Motor neuron (in vitro differentiated cells): ENCODE data around the gene ASB17. TPM values are rescaled to one million over a fixed set of nuclear protein-coding genes. Genes with fewer than 3 reads are reported as not detected.
"Not testable (repeated sequence)": the region's sequence is repeated elsewhere in the genome, so short reads cannot be mapped to it uniquely, and the experiment has no call there.

Experiments
- ATAC-seq, 8 experiments: fragments of 200-7000 bp; cut with Tn5 transposase; replicated peaks in 6 of 8; 2 replicates each; pipeline ENCODE4 v1.8.0; 2021; ENCODE audit warnings: mild to moderate bottlenecking in 8 of 8, moderate library complexity in 8 of 8
- H3K27ac ChIP-seq, 2 donors: fragments of 250-450 bp; sonication (Bioruptor Pico); 2 replicates each; pipeline ENCODE4 v1.9.0; 2021; ENCODE audit warnings: antibody characterized with exemption in 2 of 2, mild to moderate bottlenecking in 2 of 2, moderate library complexity in 1 of 2
- H3K4me1 ChIP-seq, 2 donors: fragments of 250-450 bp; sonication (Bioruptor Pico); replicated peaks in 1 of 2; 2 replicates each; pipeline ENCODE4 v1.6.1; 2021; ENCODE audit warnings: antibody characterized with exemption in 2 of 2, mild to moderate bottlenecking in 2 of 2, moderate library complexity in 1 of 2
- H3K4me3 ChIP-seq, 5 donors: fragments of 250-450 bp; sonication (Bioruptor Pico); 2 replicates each; pipeline ENCODE4 v1.9.0; 2021; ENCODE audit warnings: antibody characterized with exemption in 5 of 5, mild to moderate bottlenecking in 5 of 5, moderate library complexity in 4 of 5
- WGBS, 10 experiments: fragments of 450-650 bp; shearing (Covaris generic); methylation state at CpG; one replicate each; pipeline ENCODE4 v1.0.0; 2022; 5-methylcytosine and 5-hydroxymethylcytosine counted together
- in situ Hi-C, 9 experiments: fragments of 400-800 bp; cut with MboI; loops; one replicate each; pipeline ENCODE4 v1.15.0; 2021; ENCODE audit warnings: low sequenced_read_pairs in 9 of 9, low pct_unique_long_range_greater_than_20kb in 2 of 9; ENCODE audit not compliant: unreplicated experiment in 9 of 9
- total RNA-seq, 8 experiments: library from RNA; unstranded; fragments of 300-600 nt; gene quantifications; 2 replicates each; pipeline versions ENCODE4 v1.2.3 to v1.2.4, GENCODE V29; 2022

The ASB17 gene
- not detected for total RNA-seq

DNA sequence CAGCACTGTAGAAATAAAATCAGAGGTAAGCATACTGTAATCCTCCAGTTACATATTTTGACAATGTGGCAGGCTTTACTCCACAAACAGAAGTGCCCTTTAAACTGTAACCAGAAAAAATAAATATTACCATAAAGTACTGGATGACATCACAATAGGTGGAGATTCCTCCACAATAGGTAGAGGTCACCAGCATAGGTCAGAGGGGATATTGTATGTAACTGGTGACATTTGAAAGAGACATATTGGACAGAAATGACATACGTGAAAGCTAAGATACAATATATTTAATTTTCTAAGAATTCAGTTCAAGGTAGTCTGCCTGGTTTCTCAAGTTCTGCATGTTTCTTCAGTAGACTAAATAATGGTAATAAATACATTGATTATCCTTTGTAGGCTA is at the start of gene ASB17:
TSS of gene ASB17 (minus strand) at position 101 of the 400 bp plus-strand sequence. CDS start 113 bp downstream, outside the sequence.
- in situ Hi-C loops, result no loop called here
- Histone ChIP-seq H3K4me1 (no peaks in the 10 kb centered on the region), H3K27ac (no peak within 1 kb of the TSS), H3K4me3 (no peak within 1 kb of the TSS)
- WGBS, 10 experiments, result 17 to 100% (median 92%) methylated on average over 1 of the region's 1 CpG; no CpG with 5 or more reads in 3 of the 10 experiments
- no peak for ATAC-seq

- ATAC-seq, result peak in 2 of 8 experiments; percentile 64 to 80
- 0 to 92% (median 75%) methylated on average over 1 to 6 of the region's 6 CpGs for WGBS, 10 experiments
- Histone ChIP-seq H3K4me1 (no peaks in the 10 kb centered on the region), H3K4me3 (no peak overlapping the region), H3K27ac (no peak overlapping the region)
- in situ Hi-C loops, result loop anchor here in 1 of 9 experiments (25.0 kb wide), 1 partner anchor 1156 kb away; no protein-coding TSS in a partner anchor
Measured at GRCh38 chr1:75980972-75981897, 49.0 kb upstream of the ASB17 start.

DNA sequence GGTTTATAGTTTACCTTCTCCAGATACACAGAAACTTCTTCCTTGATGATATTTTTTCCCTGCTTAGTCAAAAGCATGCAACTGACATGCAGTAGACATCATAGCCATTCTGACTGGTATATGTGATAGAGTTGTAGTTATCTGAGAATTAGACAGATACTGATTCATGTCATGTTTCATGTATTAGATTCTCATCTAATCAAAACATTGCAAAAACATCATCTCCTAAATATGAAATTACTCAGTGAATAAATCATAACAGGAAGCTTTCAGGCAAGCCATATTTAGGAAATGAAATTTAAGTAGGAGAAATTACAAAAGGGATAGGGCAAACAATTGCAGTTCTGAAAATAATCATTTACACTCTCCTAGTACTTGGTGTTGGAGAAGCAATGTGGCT is 38.4 kb upstream of the ASB17 start:
- Histone ChIP-seq H3K27ac (no peak overlapping the region), H3K4me1 (no peaks in the 10 kb centered on the region), H3K4me3 (no peak overlapping the region)
- in situ Hi-C loops, result no loop called here
- ATAC-seq, result no peak

DNA sequence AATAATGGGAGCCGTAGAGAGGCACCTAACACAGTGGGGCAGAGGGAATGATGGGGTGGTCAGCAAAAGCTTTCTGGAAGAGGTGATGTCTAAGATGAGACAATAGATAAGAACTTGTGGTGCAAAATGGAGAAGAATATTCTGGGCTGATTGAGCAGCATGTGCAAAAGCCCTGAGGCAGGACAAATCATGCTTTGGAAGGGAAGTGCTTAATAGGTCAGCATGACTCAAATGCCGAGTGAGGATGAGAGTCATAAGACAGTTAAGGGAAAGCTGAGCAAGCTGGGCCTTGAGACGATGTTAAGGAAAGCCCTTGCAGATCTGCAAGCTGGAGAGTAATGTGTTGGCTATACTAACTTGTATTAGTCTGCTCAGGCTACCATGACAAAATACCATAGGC is 37.3 kb upstream of the ASB17 start:
- Histone ChIP-seq H3K27ac (no peak overlapping the region), H3K4me3 (no peak overlapping the region), H3K4me1 (no peaks in the 10 kb centered on the region)
- in situ Hi-C loops, result no loop called here
- peak in 2 of 8 experiments; percentile 46 to 61 for ATAC-seq
- 16 to 100% (median 75%) methylated on average over 1 to 3 of the region's 3 CpGs for WGBS, 10 experiments

DNA sequence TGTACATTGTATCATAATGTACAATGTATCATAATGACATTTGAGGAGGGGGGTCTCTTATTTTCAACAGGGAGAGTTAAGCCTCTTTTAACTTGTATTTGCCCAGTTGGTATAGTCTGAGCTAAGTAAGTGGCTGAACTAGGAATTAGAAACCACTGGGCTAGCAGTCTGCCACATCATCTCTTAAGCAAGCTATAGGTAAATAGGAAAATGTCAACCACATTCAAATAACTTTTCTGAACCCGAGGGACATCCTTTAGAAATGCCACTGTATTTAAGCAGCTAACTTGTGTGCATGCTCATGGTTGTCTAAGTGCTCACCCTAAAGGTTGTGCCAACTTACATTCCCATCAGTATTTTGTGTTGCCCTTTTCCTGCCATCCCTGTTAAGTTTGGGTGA is 35.5 kb upstream of the ASB17 start:
- ATAC-seq, result no peak
- Histone ChIP-seq H3K4me1 (no peaks in the 10 kb centered on the region), H3K4me3 (no peak overlapping the region), H3K27ac (no peak overlapping the region)
- in situ Hi-C loops, result no loop called here
- 0 to 67% (median 32%) methylated on average over 1 of the region's 1 CpG; no CpG with 5 or more reads in 4 of the 10 experiments for WGBS, 10 experiments

DNA sequence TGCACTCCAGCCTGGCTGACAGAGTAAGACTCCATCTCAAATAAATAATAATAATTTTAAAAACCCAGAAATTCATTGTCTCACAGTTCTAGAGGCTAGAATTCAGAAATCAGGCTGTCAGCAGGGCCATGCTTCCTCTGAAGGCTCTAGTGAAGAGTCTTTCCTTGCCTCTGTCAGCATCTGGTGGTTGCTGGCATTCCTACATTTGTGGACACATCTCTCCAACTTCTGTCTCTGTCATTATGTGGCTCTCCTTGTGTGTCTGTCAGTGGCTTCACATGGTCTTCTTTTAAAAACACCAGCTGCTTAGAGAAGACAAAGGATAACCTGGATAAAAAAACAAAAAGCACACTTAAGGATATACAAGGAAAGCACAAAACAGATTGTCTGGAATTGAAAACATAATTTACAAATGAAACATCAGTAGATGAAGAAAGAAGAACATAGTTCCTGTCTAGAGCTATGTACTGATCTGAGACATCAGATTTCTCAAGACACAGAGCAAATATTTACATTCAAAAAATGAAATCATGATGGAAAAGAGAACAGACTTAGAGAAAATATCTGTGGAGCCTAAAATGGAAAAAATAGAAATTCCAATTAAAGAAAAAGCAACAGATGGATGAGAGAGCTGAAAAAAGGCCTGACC is 32.7 kb upstream of the ASB17 start:
- ATAC-seq, result no peak
- in situ Hi-C loops, result no loop called here

DNA sequence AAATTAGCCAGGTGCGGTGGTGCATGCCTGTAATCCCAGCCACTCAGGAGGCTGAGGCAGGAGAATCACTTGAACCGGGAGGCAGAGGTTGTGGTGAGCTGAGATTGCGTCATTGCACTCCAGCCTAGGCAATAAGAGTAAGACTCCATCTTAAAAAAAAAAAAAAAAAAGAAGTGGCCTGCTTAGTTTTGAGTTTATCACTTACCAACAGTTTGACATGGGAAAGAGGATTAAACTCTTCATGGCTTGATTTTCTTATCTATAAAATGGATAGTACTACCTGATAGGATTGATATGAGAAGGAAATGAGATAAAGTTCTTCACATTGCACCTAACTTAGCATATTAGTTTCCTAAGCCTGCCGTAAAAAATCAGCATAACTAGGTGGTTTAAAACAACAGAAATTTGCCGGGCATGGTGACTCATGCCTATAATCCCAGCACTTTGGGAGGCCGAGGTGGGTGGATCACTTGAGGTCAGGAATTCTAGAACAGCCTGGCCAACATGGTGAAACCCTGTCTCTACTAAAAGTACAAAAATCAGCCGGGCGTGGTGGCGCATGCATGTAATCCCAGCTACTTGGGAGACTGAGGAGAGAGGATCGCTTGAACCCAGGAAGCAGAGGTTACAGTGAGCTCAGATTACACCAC is 32.0 kb upstream of the ASB17 start:
- in situ Hi-C loops, H3K4me3 ChIP-seq, H3K4me1 ChIP-seq, H3K27ac ChIP-seq: not testable (repeated sequence)
- 0 to 100% (median 82%) methylated on average over 2 to 10 of the region's 10 CpGs; no CpG with 5 or more reads in 1 of the 10 experiments for WGBS, 10 experiments
- peak in 3 of 8 experiments; percentile 19 to 93 (median 88) for ATAC-seq

More for the DNA sequence above, 32.7 kb upstream of the ASB17 start:
- H3K4me1 ChIP-seq, result no peaks in the 10 kb centered on the region
- H3K27ac ChIP-seq, result no peak overlapping the region
- no peak overlapping the region for H3K4me3 ChIP-seq

DNA sequence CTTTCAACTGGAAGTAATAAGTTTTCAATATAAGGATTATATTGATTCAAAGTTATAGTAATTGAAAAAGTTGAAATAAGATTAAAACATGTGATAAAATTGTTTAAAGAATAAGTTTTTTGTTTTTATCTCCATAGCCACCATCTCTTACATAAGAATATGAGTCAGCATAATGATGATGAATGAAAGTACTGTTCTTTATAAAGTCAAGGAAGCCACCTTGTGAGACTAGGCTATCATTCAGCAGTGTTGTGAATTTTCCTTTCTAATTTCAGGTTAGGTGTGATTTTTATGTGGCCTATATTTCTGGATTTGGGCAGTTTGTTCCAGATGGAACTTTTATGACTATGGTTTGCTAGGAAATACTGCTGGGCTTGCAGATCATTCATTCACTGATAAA is 22.4 kb upstream of the ASB17 start:
- Histone ChIP-seq H3K27ac (no peak overlapping the region), H3K4me1 (no peaks in the 10 kb centered on the region), H3K4me3 (no peak overlapping the region)
- peak in 2 of 8 experiments; percentile 24 to 29 for ATAC-seq
- in situ Hi-C loops, result no loop called here

DNA sequence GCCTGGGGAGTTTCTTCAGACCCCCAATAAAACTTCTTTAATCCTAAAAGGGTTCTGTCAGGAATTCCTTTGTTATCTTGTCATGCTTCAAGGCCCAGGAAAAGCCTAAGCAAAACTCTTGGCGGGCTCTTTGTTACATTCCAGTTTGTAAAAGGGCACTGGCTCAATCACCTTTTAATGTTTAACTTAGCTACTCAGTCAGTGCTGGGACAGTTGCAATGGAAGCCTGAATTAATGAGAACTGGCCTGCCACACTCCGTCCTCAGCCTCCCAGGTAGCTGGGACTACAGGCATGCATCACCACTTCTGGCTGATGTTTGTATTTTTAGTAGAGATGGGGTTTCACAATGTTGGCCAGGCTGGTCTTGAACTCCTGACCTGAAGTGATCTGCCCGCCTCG is 21.3 kb upstream of the ASB17 start:
- 29 to 93% (median 61%) methylated on average over 1 to 4 of the region's 4 CpGs; no CpG with 5 or more reads in 2 of the 10 experiments for WGBS, 10 experiments
- Histone ChIP-seq H3K4me1 (no peaks in the 10 kb centered on the region), H3K4me3 (no peak overlapping the region), H3K27ac (no peak overlapping the region)
- ATAC-seq, result no peak
- in situ Hi-C loops, result no loop called here

GRCh38 chr1:75952016-75952415 is 19.8 kb upstream of the ASB17 start:
- Histone ChIP-seq H3K4me1 (no peaks in the 10 kb centered on the region), H3K4me3 (no peak overlapping the region), H3K27ac (no peak overlapping the region)
- in situ Hi-C loops, result no loop called here
- no peak for ATAC-seq
- WGBS, 10 experiments, result 0 to 100% (median 80%) methylated on average over 1 of the region's 1 CpG; no CpG with 5 or more reads in 1 of the 10 experiments

DNA sequence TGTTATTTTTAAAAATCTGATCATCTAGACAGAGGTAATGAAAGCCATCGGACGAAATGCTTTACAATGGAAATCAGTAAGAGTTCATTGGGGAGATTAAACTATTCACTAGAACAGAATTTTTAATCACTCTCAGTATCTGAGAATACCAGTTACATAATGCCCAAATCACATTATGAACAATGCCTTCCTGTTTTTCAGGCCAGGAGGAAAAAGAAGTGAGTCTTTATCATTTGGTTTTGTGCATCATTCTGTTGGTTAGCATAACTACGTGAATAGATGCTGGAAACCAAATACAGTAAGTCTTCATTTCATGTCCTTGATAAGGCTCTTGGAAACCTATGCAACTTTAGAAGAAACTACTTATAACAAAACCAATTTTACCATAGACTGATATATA is 18.0 kb upstream of the ASB17 start:
- in situ Hi-C loops, result no loop called here
- 13 to 100% (median 87%) methylated on average over 2 to 3 of the region's 3 CpGs; no CpG with 5 or more reads in 1 of the 10 experiments for WGBS, 10 experiments
- no peak overlapping the region for H3K4me3 ChIP-seq
- no peak overlapping the region for H3K27ac ChIP-seq
- ATAC-seq, result no peak
- no peaks in the 10 kb centered on the region for H3K4me1 ChIP-seq

DNA sequence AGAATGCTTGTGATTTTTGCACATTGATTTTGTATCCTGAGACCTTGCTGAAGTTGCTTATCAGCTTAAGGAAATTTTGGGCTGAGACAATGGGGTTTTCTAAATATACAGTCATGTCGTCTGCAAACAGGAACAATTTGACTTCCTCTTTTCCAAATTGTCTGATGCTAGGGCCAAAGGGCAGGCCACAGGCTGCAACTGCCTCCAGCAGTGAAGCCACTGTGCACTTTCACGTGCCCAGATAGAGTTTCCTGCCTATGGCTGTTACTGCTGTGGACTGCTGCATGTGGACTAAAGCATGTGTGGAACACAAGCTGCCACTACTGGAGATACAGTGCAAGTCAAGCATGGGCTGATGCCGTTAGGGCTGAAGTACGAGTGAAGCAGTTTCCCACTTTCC is 10.8 kb upstream of the ASB17 start:
- in situ Hi-C loops, H3K4me1 ChIP-seq, H3K4me3 ChIP-seq, ATAC-seq, H3K27ac ChIP-seq: not testable (repeated sequence)
- WGBS, 10 experiments, result 76 to 100% (median 94%) methylated on average over 1 to 2 of the region's 4 CpGs; no CpG with 5 or more reads in 5 of the 10 experiments

DNA sequence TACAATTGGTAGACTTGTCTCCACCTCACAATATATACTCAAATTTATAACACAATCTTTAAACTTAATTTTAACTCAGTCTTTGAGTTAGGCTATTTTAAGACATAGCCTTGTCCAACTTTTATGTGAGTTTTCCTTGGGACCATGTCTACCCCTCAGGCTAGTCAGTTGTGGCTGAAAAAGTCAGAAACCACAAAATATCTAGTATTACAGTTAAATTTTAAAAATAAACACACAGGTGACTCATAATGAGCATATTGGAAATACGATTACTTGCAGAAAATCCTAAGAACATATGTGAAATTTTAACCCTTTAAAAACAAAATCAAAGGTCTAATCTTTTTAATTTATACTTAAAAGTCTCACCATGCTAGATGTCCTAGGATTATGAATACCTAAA is 4.8 kb upstream of the ASB17 start:
- WGBS, 10 experiments, result 0 to 100% (median 57%) methylated on average over 1 of the region's 1 CpG
- Histone ChIP-seq H3K27ac (no peak overlapping the region), H3K4me1 (no peaks in the 10 kb centered on the region), H3K4me3 (no peak overlapping the region)
- no peak for ATAC-seq
- in situ Hi-C loops, result no loop called here
